HG02938 (cell line): Measurements from ENCODE around the gene KLK5.
"Not testable (repeated sequence)": the region's sequence is repeated elsewhere in the genome, so short reads cannot be mapped to it uniquely, and the experiment has no call there.

Source experiments
- ATAC-seq: cut with Tn5 transposase; IDR thresholded peaks from one replicate; pipeline ENCODE4 v1.9.1; 2021; ENCODE audit warnings: mild to moderate bottlenecking, moderate library complexity; ENCODE audit not compliant: unreplicated experiment

KLK5 gene

DNA sequence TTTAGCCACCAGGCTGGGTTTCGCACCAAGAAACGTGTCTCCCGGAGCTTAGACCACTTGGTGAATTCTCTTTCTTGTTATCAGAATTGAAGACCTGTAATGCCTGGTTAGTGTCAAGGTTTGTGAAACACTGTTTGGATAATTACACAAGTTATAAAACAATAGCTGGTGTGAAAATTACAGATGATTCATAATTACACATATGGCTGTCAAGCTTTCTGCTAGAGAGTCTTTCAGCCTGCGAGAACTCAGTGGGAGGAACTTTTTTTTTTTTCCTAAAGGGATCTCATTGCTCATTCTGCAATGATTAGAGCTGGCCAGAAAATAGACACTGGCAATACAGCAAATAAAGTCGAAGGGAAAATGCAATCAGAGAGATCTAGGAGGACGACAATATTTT, 28.3 kb downstream of the KLK5 start:
- no peak for ATAC-seq

- peak; percentile 64 for ATAC-seq
These were observed 30.5 kb downstream of the KLK5 start for GRCh38 chr19:50922317-50922853.

DNA sequence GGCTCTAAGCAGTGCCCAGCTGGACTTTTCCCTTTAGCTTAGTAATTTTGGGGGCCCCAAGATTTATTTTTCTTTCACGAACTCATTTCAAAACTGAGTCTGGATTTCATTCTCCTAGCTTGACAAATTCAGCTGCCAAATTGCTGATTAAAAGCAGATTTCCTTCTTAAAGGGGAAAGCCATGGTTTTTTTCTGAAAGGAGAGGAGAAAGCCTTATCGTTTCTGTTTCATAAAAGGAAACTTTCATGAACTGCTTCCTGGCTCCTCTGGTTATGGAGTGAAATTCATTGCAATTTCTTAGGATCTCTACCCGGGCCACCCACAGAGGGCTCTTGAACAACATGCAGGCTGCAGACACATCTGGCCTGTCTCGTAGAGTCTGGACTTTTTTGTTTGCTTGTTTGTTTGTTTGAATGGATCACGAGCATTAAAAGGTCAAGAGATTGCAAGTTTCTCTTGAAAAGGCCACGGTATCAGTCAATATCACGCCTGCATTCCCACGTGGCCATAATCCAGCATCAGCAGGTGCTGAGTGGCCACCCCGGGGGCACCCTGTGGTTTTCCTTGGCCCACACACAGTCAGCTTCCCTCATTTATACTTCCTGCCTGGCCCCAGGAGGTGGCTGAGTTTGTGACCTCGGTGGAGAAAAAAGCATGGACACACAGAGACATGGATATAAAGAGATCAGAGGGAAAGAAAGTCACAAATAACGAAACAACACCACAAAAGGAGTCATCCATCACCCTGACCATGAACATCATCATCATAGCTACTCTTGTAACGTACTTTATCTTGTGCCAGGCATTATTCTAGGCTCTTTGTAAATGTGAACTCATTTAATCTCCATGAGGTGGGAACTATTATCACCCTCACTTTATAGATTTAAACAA, 31.2 kb downstream of the KLK5 start:
- ATAC-seq: no peak

GRCh38 chr19:50916069-50916468, 36.8 kb downstream of the KLK5 start:
- no peak for ATAC-seq

- no peak for ATAC-seq
These were observed 39.8 kb downstream of the KLK5 start for GRCh38 chr19:50912727-50913716.

DNA sequence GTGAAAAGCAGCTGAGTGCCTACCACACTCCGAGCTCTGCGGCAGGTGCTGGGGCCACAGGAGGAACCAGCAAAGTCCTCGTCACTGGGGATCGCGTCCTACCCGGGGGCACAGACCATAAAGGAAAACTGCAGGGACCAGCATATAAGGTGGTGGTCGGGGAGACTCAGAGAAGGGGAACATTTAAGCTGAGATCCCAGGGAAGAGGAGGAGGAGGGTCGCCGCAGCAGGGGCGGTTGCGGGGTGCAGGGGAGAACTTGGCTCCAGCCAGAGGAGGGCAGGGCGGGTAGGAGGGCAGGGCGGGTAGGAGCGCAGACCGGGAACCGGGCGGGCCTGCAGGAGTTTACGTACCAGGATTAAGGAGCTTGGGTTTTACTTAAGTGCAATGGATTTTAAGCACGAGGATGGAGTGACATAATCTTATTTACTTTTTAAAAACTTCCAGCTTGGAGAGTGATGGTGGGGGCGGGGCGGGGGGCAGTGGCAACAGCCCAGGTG, 40.7 kb downstream of the KLK5 start:
- ATAC-seq: no peak

DNA sequence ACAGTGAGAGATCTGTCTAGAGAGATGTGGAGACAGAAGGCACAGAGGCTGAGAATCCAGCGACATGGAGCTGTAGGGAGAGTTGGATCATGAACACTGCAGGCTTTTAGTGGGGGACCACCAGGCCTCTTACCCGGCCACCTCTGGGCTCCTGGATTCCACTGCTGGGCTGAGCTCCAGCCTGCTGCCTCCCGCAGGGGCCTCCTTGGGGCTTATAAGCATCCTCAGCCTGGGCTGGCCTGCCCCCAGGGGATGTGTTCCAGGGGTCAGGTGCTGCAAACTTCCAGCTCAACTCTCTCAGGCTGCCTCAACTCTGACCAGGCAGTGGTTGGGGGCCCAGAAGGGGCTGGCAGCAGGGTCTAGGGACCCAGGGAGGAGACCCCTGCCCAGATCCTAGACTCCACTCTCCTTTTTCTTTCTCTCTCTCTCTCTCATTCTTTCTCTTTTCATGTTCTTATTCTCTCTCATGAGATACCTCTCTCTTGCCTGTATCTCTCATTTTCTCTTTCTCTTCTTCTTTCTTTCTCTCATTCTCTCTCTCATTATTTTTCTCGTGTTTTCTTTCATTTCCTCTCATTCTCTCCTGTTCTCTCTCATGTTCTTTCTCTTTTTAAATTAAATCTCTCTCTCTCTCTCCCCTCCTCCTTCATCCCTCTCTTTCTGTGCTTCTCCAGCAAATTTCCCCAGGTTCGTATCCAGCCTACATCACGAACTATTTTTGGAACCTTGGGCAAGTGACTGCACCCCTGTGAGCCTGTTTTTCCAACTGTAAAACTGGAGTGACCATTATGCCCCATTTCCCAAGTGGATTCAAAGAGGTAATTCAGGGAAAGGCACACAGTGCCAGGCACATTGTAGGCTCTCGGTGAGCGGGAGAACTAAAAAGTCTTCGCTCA, 41.4 kb downstream of the KLK5 start, which contains the start of gene KLK4:
TSS of gene KLK4 (minus strand) at position 190 of the 896 bp plus-strand sequence. CDS start 657 bp downstream, outside the sequence.
- ATAC-seq: no peak

- ATAC-seq: no peak
These were observed 42.1 kb downstream of the KLK5 start for GRCh38 chr19:50910722-50911121.

DNA sequence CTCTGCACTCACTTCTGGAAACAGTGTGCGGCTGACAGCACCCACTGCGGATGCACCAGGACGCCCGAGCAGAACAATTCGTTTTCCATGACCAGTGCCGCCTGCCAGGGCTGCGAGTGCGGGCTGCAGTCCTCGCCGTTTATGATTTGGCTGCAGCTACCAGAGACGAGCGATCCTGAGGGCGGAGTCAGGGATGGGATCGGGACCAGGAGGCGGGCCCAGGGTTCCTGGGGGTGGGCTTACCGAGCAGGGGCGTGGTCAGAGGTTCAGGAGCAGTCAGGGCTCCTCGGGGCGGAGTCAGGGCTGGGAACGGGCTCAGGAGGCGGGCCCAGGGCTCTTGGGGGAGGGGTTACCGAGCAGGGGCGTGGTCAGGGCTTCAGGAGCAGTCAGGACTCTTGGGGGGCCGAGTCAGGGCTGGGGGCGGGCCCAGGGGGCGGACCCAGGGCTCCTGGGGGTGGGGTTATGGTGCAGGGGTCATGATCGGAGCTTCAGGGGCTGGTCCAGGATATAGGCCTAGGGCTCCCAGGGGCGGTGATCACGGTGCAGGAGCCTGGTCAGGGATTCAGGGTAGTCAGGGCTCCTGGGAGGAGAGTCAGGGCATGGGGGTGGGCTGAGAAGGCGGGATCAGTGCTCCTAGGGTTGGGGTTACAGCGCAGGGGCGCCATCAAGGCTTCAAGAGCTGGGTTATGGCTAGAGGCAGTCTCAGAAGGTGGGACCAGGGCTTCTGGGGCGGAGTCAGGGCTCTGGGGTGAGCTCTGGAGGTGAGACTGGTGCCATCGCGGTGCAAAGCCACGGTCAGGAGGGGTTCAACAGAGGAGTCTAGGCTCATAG, 43.4 kb downstream of the KLK5 start:
- ATAC-seq: no peak

GRCh38 chr19:50908336-50908735, 44.5 kb downstream of the KLK5 start:
- ATAC-seq: no peak

DNA sequence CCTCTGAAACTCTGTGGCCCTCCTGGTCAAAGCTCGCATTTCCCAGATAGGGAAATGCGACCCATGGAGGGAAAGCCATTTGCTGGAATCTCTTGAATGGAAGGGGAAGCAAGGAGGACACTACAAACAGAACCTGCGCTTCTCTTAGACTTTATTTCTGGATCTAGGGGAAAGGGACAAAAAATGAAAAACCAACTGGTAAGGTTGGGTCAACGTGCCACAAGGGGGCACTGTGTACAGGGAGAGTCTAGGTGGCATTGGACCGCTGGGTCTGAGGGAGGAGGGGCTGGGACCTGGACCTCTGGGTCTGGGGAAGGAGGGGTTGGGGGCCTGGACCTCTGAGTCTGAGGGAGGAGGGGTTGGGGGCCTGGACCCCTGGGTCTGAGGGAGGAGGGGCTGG, 46.6 kb downstream of the KLK5 start:
- ATAC-seq: no peak

DNA sequence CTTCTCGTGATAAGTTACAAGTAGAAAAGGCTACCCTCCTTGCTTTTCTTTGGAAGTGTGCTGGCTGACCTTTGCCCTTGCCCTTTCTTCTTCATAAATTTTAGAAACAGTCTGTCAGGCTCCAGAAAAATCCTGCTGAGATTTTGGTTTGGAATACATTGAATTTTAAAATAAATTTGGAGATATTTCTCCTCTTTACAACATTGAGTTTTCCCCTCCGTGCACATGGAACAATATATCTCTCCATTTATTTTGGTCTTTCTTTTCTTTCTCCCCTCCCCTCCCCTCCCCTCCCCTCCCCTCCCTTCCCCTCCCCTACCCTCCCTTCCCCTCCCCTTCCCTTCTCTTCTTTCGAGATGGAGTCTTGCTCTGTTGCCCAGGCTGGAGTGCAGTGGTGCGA, 50.2 kb downstream of the KLK5 start:
- ATAC-seq: no peak

GRCh38 chr19:50899569-50899968, 53.3 kb downstream of the KLK5 start:
- ATAC-seq: no peak

GRCh38 chr19:50898018-50898417, 54.8 kb downstream of the KLK5 start:
- ATAC-seq: no peak

DNA sequence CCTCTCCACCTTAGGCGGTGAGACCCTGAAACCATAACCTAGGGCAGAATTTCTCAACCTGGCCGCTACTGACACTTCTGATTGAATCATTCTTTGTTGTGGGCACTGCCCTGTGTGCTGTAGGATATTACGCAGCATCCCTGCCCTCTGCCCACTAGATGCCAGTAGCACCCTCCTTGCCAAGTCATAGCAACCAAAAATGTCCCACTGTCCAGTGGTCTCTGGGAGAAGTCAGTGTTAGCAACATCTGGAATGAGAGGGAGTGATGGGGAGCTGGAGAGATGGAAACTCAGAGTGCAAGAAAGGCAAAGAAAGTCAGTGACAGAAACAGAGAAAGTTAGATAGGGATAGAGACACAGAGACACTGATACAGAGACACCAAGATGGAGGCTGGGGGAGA, 55.2 kb downstream of the KLK5 start:
- no peak for ATAC-seq

GRCh38 chr19:50897191-50897607, 55.6 kb downstream of the KLK5 start:
- peak; percentile 25 for ATAC-seq

DNA sequence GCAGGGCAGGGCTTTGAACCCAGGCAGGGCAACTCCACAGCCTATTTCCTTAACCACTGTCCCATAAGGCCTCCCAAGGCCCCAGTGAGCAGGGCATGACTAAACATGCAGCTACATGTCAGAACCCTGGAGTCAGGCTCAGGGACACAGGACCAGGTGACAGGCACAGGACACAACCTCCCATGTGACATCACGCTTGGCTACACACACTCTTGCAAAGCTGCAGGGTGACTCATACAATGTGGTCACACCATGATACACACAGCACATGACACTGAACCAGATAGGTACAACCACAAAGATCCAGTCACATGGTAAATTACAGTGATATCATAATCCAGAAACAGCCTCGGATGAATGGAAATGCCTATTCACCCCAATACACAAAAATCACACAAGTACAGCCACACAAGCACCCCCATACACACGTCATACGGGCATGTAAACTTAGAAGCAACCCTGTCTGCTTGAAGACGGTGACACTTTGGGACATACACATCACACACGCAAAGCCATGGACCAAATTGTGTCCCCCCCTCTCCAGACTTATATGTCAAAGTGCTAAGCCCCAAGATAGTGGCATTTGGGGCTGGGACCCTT, 56.1 kb downstream of the KLK5 start:
- ATAC-seq: peak; percentile 88

DNA sequence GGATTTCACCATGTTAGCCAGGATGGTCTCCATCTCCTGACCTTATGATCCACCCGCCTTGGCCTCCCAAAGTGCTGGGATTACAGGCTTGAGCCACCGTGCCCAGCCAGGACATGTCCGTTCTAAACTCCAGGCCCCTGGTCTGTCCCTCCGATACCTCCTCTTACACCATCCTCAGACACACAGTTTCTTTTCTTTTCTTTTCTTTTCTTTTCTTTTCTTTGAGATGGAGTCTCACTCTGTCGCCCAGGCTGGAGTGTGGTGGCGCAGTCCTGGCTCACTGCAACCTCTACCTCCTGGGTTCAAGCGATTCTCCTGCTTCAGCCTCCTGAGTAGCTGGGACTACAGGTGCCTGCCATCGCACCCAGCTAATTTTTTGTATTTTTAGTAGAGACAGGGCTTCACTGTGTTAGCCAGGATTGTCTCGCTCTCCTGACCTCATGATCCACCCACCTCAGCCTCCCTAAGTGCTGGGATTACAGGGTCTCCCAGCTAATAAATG, 56.7 kb downstream of the KLK5 start:
- not testable (repeated sequence) for ATAC-seq
